Heart right ventricle (tissue), 16 donors: ENCODE data around the gene MCM3. TPM values are rescaled to one million over a fixed set of nuclear protein-coding genes. Genes with fewer than 3 reads are reported as not detected.

Experiments
- ATAC-seq, 8 donors: fragments of 200-7000 bp; cut with Tn5 transposase; one replicate each; pipeline ENCODE4 v1.9.1; 2020; ENCODE audit warnings: mild to moderate bottlenecking in 8 of 8, moderate library complexity in 8 of 8, moderate number of reproducible peaks in 1 of 8
- DNase-seq, 2 donors: peaks; one replicate each; pipeline ENCODE4 v3.0.0-alpha.2; 2020
- H3K27ac ChIP-seq, 10 donors: fragments of 200-600 bp; sonication (generic) in 2 of 10; one replicate each; pipeline versions ENCODE4 v1.5.0 to v1.8.0; 2020 to 2022; ENCODE audit warnings: mild to moderate bottlenecking in 3 of 10
- H3K27me3 ChIP-seq, 7 donors: fragments of 200-600 bp; one replicate each; pipeline ENCODE4 v1.8.0; 2021 to 2022; ENCODE audit warnings: mild to moderate bottlenecking in 2 of 7
- H3K36me3 ChIP-seq, 9 donors: fragments of 200-600 bp; sonication (generic) in 1 of 9; one replicate each; pipeline versions ENCODE4 v1.5.0 to v1.8.0; 2020 to 2022; ENCODE audit warnings: mild to moderate bottlenecking in 2 of 9
- H3K4me1 ChIP-seq, 9 donors: fragments of 200-600 bp; sonication (generic) in 1 of 9; one replicate each; pipeline versions ENCODE4 v1.5.0 to v1.8.0; 2020 to 2022; ENCODE audit warnings: mild to moderate bottlenecking in 4 of 9
- H3K4me3 ChIP-seq, 10 donors: fragments of 200-600 bp; sonication (generic) in 2 of 10; one replicate each; pipeline versions ENCODE4 v1.5.0 to v1.8.0; 2020 to 2022; ENCODE audit warnings: mild to moderate bottlenecking in 7 of 10, moderate library complexity in 2 of 10
- H3K9me3 ChIP-seq, 11 donors: fragments of 200-600 bp in 10 of 11; sonication (generic) in 2 of 11; one replicate each; pipeline versions ENCODE4 v1.5.0 to v1.8.0; 2013 to 2022; ENCODE audit warnings: mild to moderate bottlenecking in 2 of 11, control low read depth in 1 of 11, moderate library complexity in 1 of 11
- WGBS, 2 donors: extraction: QIAGEN DNeasy Blood & Tissue Kit; methylation state at CpG; one replicate each; pipeline ENCODE4 v1.1.7; 2013; ENCODE audit warnings: inconsistent platforms in 1 of 2; 5-methylcytosine and 5-hydroxymethylcytosine counted together
- intact Hi-C, 10 donors: fragments of 100-400 bp; cut with DNase I; formaldehyde crosslinking; loops; one replicate each; pipeline versions ENCODE4 v1.11.1 to v1.14.2; 2022
- polyA plus RNA-seq, 2 donors: library from polyadenylated mRNA; stranded (reverse); fragments of 200-250 nt; gene quantifications; one replicate each; pipeline ENCODE4 v1.2.3, GENCODE V29; 2013
- total RNA-seq, 10 donors: library from RNA; stranded (reverse); fragmentation: NEBNext Ultra II Directional in 3 of 10; extraction: Animal tissue kit (Norgen Biotek cat#: 25700) in 3 of 10; gene quantifications; one replicate each; pipeline versions ENCODE4 v1.2.1 to v1.2.4, GENCODE V29; 2021 to 2023
- TF ChIP-seq, protein P1 (sequence below), 9 donors: fragments of 200-600 bp; sonication (generic) in 2 of 9; IDR thresholded peaks; one replicate each; pipeline versions ENCODE4 v1.5.0 to v1.8.0; 2021 to 2022; ENCODE audit warnings: antibody characterized with exemption in 9 of 9, mild to moderate bottlenecking in 5 of 9, moderate library complexity in 1 of 9
- donor health status: Arrhythmogenic right ventricular cardiomyopathy.
- donor health status: ischemic (EF 13 %, LVEDD 7.1; RV severe dilation, severe dysfunction).
- donor health status: healthy with polysubstance abuse.
- donor health status: DM: no; HTN: yes; CAD: no.
- donor health status: DM: no; HTN: no; CAD: no.
- donor health status: ischemic (EF 25% LVEDD 6.9; RV normal size, moderate dysfunction).
- donor health status: ischemic (EF 25% LVEDD 5.7; RV mildly dilated, moderate dysfunction).
- donor health status: healthy.
- donor health status: DM: yes; HTN: yes; CAD: no.
- donor health status: Ischemic cardiomyopathy.
- donor health status: ischemic (EF 35%, LVEDD 5.7; RV mildly dilated, moderate dysfunction).
- donor health status: nonischemic (EF 11% LVEDD 7.7; RV severe dilation, severe dysfunction).
- donor health status: DM: yes; HTN: yes; CAD: no.
- donor health status: PGD.
- donor health status: ischemic (EF 29% LVEDD 5.4; RV normal size, mild dysfunction).
- donor health status: nonischemic (EF 23%, LVEDD 6.1; RV moderate dilation, normal function).

MCM3 gene
- total and polyA plus RNA-seq, 12 donors: 9.7 to 29.7 (median 25.9) TPM

DNA sequence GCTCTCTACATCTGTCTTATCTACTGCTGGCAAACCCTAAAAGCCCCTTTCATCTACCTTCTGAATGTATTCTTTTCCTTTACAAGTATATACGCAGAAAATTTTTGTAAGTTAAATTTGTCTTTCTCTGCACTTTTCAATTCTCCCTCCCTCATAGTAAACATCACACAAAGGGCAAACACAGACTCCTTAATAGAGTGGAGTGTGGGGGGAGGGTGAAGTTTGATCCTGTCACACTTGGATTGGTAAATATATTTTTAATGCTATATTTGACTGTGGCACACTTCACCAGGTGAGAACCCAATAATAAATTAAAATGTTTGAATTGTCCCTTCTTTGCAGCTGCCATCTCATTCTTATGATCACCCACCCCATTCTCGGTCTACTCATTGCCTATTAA, 44.2 kb upstream of the MCM3 start:
- Histone ChIP-seq H3K4me1 (peaks cover 0 to 9% (median 0%) of the 10 kb centered on the region in 9 donors), H3K4me3 (no peak overlapping the region), H3K27me3 (no peaks in the 10 kb centered on the region), H3K27ac (no peak overlapping the region), H3K36me3 (no peaks in the 10 kb centered on the region), H3K9me3 (no peaks in the 10 kb centered on the region)
- ATAC-seq (no peak), DNase-seq (no peak)
- TF ChIP-seq, protein P1, sequence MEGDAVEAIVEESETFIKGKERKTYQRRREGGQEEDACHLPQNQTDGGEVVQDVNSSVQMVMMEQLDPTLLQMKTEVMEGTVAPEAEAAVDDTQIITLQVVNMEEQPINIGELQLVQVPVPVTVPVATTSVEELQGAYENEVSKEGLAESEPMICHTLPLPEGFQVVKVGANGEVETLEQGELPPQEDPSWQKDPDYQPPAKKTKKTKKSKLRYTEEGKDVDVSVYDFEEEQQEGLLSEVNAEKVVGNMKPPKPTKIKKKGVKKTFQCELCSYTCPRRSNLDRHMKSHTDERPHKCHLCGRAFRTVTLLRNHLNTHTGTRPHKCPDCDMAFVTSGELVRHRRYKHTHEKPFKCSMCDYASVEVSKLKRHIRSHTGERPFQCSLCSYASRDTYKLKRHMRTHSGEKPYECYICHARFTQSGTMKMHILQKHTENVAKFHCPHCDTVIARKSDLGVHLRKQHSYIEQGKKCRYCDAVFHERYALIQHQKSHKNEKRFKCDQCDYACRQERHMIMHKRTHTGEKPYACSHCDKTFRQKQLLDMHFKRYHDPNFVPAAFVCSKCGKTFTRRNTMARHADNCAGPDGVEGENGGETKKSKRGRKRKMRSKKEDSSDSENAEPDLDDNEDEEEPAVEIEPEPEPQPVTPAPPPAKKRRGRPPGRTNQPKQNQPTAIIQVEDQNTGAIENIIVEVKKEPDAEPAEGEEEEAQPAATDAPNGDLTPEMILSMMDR (IDR thresholded peaks at IDR 0.05): no peak
- 93 to 97% methylated on average over 2 of the region's 2 CpGs for WGBS, 2 donors
- intact Hi-C loops: no loop called here

DNA sequence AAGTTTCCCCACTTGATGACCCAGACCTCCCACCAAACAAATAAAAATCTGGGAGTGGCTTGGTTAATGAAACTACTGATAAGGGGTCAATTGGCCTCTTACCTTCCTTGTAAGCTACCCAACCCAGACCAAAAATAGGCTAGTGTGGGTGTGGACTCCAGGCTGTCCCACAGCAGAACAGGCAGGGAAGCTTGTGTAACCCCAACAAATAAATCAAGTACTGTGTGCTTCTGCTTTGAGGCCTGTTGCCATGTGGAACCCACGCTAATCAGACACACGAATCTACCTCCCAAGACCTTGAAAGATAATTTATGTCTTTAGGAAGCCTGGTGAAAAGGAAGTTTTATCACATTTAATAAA, 43.7 kb upstream of the MCM3 start:
- no peak overlapping the region for H3K4me3 ChIP-seq
- ATAC-seq (no peak), DNase-seq (no peak)
- H3K36me3 ChIP-seq: no peaks in the 10 kb centered on the region
- peaks cover 0 to 5% (median 0%) of the 10 kb centered on the region in 9 donors for H3K4me1 ChIP-seq
- TF ChIP-seq, protein P1 (IDR thresholded peaks at IDR 0.05): no peak
- WGBS, 2 donors: 78 to 89% methylated on average over 2 of the region's 2 CpGs
- no peaks in the 10 kb centered on the region for H3K27me3 ChIP-seq
- no peak overlapping the region for H3K27ac ChIP-seq
- no peaks in the 10 kb centered on the region for H3K9me3 ChIP-seq
- intact Hi-C loops: no loop called here

DNA sequence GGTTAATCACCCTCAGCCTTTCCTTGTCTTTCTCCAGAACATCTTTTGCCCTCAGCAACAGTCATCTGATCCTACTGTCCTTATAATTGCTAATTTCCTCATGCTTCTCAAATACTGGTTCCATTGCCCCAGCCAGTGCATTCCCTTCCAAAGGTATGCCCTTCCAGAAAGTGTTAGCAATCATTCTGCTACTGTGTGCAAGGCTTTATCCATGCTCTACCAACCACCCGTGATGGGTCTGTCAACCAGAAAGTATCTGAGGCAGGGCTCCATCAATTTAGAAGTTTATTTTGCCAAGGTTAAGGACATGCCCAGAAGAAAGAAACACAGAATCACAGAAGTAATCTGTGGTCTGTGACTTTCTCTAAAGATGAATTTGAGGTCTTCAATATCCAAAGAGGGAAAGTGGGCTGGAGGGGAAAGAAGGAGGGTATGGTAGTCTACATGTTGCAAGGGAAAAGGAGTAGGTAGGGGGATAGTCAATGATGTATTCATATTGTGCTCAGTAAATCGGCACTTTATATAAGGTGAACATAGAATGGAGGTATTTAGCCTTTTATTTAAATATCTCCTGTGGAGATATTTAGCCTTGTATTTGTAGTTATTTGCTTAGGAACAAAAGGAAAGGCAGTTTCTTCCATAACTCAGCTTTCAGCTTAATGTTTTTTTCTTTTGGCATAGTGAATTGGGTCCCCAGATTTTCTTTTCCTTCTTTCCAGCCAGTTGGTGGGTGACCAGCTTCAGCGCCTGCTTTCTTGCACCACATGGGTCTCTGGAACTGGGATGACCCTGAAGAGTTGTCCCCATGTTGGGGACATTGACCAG, 42.2 kb upstream of the MCM3 start:
- H3K4me3 ChIP-seq: no peak overlapping the region
- no peaks in the 10 kb centered on the region for H3K36me3 ChIP-seq
- 94 to 98% methylated on average over 3 of the region's 3 CpGs for WGBS, 2 donors
- no peak overlapping the region for H3K27ac ChIP-seq
- H3K27me3 ChIP-seq: no peaks in the 10 kb centered on the region
- ATAC-seq (no peak), DNase-seq (no peak)
- H3K9me3 ChIP-seq: no peaks in the 10 kb centered on the region
- intact Hi-C loops: no loop called here
- H3K4me1 ChIP-seq: peaks cover 0 to 5% (median 0%) of the 10 kb centered on the region in 9 donors
- TF ChIP-seq, protein P1 (IDR thresholded peaks at IDR 0.05): no peak

DNA sequence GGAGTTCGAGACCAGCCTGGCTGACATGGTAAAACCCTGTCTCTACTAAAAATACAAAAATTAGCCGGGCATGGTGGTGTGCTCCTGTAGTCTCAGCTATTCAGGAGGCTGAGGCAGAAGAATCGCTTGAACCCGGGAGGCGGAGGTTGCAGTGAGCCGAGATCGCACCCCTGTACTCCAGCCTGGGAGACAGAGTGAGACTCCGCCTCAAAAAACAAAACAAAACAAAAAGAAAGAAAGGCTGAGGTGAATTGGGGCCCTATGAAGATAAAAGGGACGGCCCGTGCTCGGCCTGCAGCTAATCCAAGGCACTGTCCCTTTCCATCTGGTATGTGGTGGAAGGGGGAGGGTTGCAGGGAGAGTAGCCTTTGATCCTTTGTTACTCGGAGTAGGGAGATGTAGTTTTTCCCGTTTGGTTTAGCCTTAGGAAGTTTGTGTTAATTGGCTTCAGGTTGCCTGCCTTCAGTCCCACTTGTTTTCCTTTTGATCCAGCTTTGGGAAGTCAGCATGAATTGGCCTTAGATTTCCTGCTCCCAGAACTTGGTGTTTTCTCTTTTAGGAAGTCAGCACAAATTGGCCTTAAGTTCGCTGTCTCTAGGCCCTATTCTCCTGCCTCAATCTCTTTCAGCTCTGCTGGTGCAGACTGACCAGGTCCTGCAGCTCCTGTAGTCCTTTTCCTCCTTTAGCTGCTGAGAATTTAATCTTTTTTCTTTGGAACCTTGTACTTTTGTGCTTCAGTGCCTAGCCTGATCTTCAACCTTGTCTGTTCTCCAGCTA, 41.3 kb upstream of the MCM3 start:
- Histone ChIP-seq H3K27ac (no peak overlapping the region), H3K4me3 (no peak overlapping the region), H3K4me1 (peaks cover 0 to 5% (median 0%) of the 10 kb centered on the region in 9 donors), H3K36me3 (no peaks in the 10 kb centered on the region), H3K27me3 (peaks cover 0 to 4% (median 0%) of the 10 kb centered on the region in 7 donors), H3K9me3 (no peaks in the 10 kb centered on the region)
- DNase-seq: no peak
- WGBS, 2 donors: 65 to 73% methylated on average over 14 of the region's 14 CpGs
- TF ChIP-seq, protein P1 (IDR thresholded peaks at IDR 0.05): no peak
- no peak for ATAC-seq
- intact Hi-C loops: no loop called here
